UCSD-AML1 (cell line): ENCODE results near the gene ITK.

Source experiments
- DNase-seq: peaks from one replicate; lab custom pipeline; 2025; ENCODE audit not compliant: unreplicated experiment; lab: John Stamatoyannopoulos, UW

The ITK gene

GRCh38 chr5:157303667-157304327 is 123.2 kb downstream of the ITK start:
- DNase-seq, result no peak
